AG04449 (cell line): ENCODE measurements around the gene ARID3C.

Experiments used
- CTCF ChIA-PET: fragments of 350-600 bp; formaldehyde crosslinking; extraction: SDS; loops from one replicate; lab custom pipeline; 2021; ENCODE audit warnings: antibody characterized with exemption; lab: Yijun Ruan, JAX
- POLR2A ChIA-PET: fragments of 400-600, 350-600 bp; formaldehyde crosslinking; extraction: SDS; loops from one replicate; lab custom pipeline; 2020; ENCODE audit warnings: antibody characterized with exemption, inconsistent platforms; lab: Yijun Ruan, JAX
- DNase-seq: peaks from one replicate; pipeline ENCODE4 v3.0.0-alpha.2; 2010; ENCODE audit warnings: low read depth, low spot score
- H3K4me3 ChIP-seq: 2 replicates; pipeline ENCODE4 v1.5.1; 2011; ENCODE audit warnings: low read depth, mild to moderate bottlenecking, control low read depth, low read length
- CTCF ChIP-seq: IDR thresholded peaks from one replicate; pipeline ENCODE4 v1.5.1; 2011; ENCODE audit warnings: mild to moderate bottlenecking, moderate library complexity, low read length, control low read depth, inconsistent platforms; ENCODE audit not compliant: insufficient read depth; ENCODE audit errors: missing control alignments

Gene ARID3C

GRCh38 chr9:34662526-34663302 is 33.8 kb upstream of the ARID3C start, which contains the start of gene CCL27:
CCL27 (minus strand) TSS chr9:34662657; CDS start chr9:34662633, 24 bp downstream.
- POLR2A ChIA-PET: interaction anchor here (0.8 kb wide), 1 partner anchor 16 kb away, joined by 3 read pairs; the partner anchor contains the start of gene GALT
- no peak for DNase-seq
- TF ChIP-seq CTCF: no peak
- CTCF ChIA-PET: interaction anchor here (0.7 to 8.4 kb wide), 9 partner anchors 13 to 71 kb away, joined by 3 to 153 read pairs (median 4); partner anchors contain the start of genes CCL21, GALT, IL11RA and RPP25L
- no peak within 1 kb of the TSS for H3K4me3 ChIP-seq

GRCh38 chr9:34659592-34660253 is 30.9 kb upstream of the ARID3C start:
- DNase-seq: no peak
- ChIA-PET CTCF (interaction anchor here (1.3 to 8.4 kb wide), 3 partner anchors 10 to 44 kb away, joined by 4 to 153 read pairs (median 4); partner anchors contain the start of genes GALT and IL11RA), POLR2A (interaction anchor here (1.5 to 1.6 kb wide), 2 partner anchors 7 to 13 kb away, joined by 4 read pairs; partner anchors contain the start of gene GALT)
- H3K4me3 ChIP-seq: no peak overlapping the region
- TF ChIP-seq CTCF: no peak

- CTCF ChIA-PET: interaction anchor here (0.6 to 1.7 kb wide), 4 partner anchors 10 to 44 kb away, joined by 3 to 5 read pairs (median 4); partner anchors contain the start of gene GALT
- H3K4me3 ChIP-seq: no peak overlapping the region
- POLR2A ChIA-PET: no interaction called here
- no peak for TF ChIP-seq CTCF
- no peak for DNase-seq
Measured at GRCh38 chr9:34658461-34658860, 29.6 kb upstream of the ARID3C start.

- ChIA-PET POLR2A (interaction anchor here (1.0 to 3.0 kb wide), 2 partner anchors 8 to 14 kb away, joined by 3 to 11 read pairs; no protein-coding TSS in a partner anchor), CTCF (interaction anchor here (1.9 to 13.8 kb wide), 3 partner anchors 7 to 45 kb away, joined by 7 to 153 read pairs (median 10); partner anchors contain the start of genes CCL27 and GALT)
- TF ChIP-seq CTCF: no peak
- no peak overlapping the region for H3K4me3 ChIP-seq
- DNase-seq: no peak
Measured at GRCh38 chr9:34656992-34657391, 28.1 kb upstream of the ARID3C start.

- CTCF ChIA-PET: interaction anchor here (13.8 kb wide), 1 partner anchor 8 kb away, joined by 153 read pairs; the partner anchor contains the start of gene CCL27
Measured at GRCh38 chr9:34655394-34655793, 26.5 kb upstream of the ARID3C start.

More at GRCh38 chr9:34655394-34655793, 26.5 kb upstream of the ARID3C start:
- POLR2A ChIA-PET: interaction anchor here (3.0 kb wide), 1 partner anchor 9 kb away, joined by 11 read pairs; no protein-coding TSS in a partner anchor
- TF ChIP-seq CTCF: no peak
- DNase-seq: no peak
- H3K4me3 ChIP-seq: no peak overlapping the region
